Neutrophil (primary cell): Measurements from ENCODE around the gene TOR1B.

Experiments
- H3K27ac ChIP-seq: fragments of 200-600 bp; sonication (generic); 2 replicates; pipeline ENCODE4 v1.5.1; 2016; ENCODE audit warnings: mild to moderate bottlenecking, moderate library complexity
- H3K27me3 ChIP-seq: fragments of 200-600 bp; sonication (generic); 2 replicates; pipeline ENCODE4 v1.6.0; 2016; ENCODE audit warnings: mild to moderate bottlenecking
- H3K36me3 ChIP-seq: fragments of 200-600 bp; sonication (generic); 2 replicates; pipeline ENCODE4 v1.5.1; 2017
- H3K4me1 ChIP-seq, 2 experiments: fragments of 200-600 bp in 1 of 2; sonication (generic) in 1 of 2; 1 replicate in 1 of 2; 2 replicates in 1 of 2; pipeline versions ENCODE4 v1.5.1 to v1.6.1; 2013 to 2016; ENCODE audit warnings: low read depth in 1 of 2, low read length in 1 of 2, mild to moderate bottlenecking in 1 of 2, moderate library complexity in 1 of 2; ENCODE audit not compliant: control insufficient read depth in 1 of 2, insufficient read depth in 1 of 2
- H3K4me3 ChIP-seq, 2 experiments: fragments of 200-600 bp in 1 of 2; sonication (generic) in 1 of 2; 1 replicate in 1 of 2; 2 replicates in 1 of 2; pipeline ENCODE4 v1.5.1; 2013 to 2016; ENCODE audit warnings: low read depth in 1 of 2, low read length in 1 of 2, mild to moderate bottlenecking in 1 of 2, moderate library complexity in 1 of 2
- H3K9me3 ChIP-seq: fragments of 200-600 bp; sonication (generic); 2 replicates; pipeline ENCODE4 v1.5.1; 2016
- CTCF ChIP-seq: fragments of 200-600 bp; sonication (generic); IDR thresholded peaks from 2 replicates; pipeline ENCODE4 v1.5.1; 2016; ENCODE audit warnings: antibody characterized with exemption

The TOR1B gene

DNA sequence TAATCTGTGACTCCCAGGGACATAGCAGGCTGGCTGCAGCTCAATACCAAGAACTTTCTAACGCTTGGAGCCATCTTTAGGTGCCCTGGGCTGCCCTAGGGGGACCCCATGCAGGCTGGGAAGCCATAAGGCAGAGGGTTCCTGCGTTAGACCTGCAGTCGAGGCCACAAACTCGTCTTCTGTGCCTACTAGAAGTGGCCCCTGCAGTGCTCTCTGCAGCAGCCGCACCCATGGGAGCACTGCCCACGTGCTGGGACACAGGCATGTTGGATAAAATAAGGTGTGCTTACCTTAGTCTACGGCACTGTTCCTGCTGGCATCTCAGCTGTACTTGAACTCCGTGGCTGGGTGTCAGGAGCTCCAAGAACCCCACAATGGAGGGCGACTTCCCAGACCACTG is 9.4 kb downstream of the TOR1B start:
- Histone ChIP-seq H3K4me1 (peaks cover 48 to 49% of the 10 kb centered on the region in 2 experiments), H3K9me3 (no peaks in the 10 kb centered on the region), H3K4me3 (no peak overlapping the region), H3K36me3 (peaks cover 89% of the 10 kb centered on the region), H3K27ac (peak overlapping the region; percentile 37), H3K27me3 (no peaks in the 10 kb centered on the region)
- TF ChIP-seq CTCF, result no peak

GRCh38 chr9:129813661-129814060 is 10.7 kb downstream of the TOR1B start:
- no peaks in the 10 kb centered on the region for H3K9me3 ChIP-seq
- H3K4me1 ChIP-seq, result peaks cover 48 to 50% of the 10 kb centered on the region in 2 experiments
- H3K27ac ChIP-seq, result peak overlapping the region; percentile 41
- H3K27me3 ChIP-seq, result no peaks in the 10 kb centered on the region
- peaks cover 90% of the 10 kb centered on the region for H3K36me3 ChIP-seq
- no peak for TF ChIP-seq CTCF
- H3K4me3 ChIP-seq, result no peak overlapping the region

- Histone ChIP-seq H3K4me3 (no peak overlapping the region), H3K4me1 (peaks cover 44 to 45% of the 10 kb centered on the region in 2 experiments), H3K27ac (peak overlapping the region; percentile 90), H3K9me3 (no peaks in the 10 kb centered on the region), H3K36me3 (peaks cover 89% of the 10 kb centered on the region), H3K27me3 (no peaks in the 10 kb centered on the region)
- TF ChIP-seq CTCF, result no peak
These were observed 11.6 kb downstream of the TOR1B start for GRCh38 chr9:129814432-129815223.

GRCh38 chr9:129815278-129815677 is 12.3 kb downstream of the TOR1B start:
- no peak for TF ChIP-seq CTCF
- Histone ChIP-seq H3K4me3 (no peak overlapping the region), H3K9me3 (no peaks in the 10 kb centered on the region), H3K4me1 (peaks cover 41 to 47% of the 10 kb centered on the region in 2 experiments), H3K36me3 (peaks cover 86% of the 10 kb centered on the region), H3K27me3 (no peaks in the 10 kb centered on the region), H3K27ac (peak overlapping the region; percentile 90)

- H3K4me1 ChIP-seq, result peaks cover 43 to 54% of the 10 kb centered on the region in 2 experiments
- TF ChIP-seq CTCF, result no peak
- no peaks in the 10 kb centered on the region for H3K27me3 ChIP-seq
- H3K4me3 ChIP-seq, result peak overlapping the region; percentile 22 to 29
- peaks cover 86% of the 10 kb centered on the region for H3K36me3 ChIP-seq
- peak overlapping the region; percentile 90 for H3K27ac ChIP-seq
- H3K9me3 ChIP-seq, result no peaks in the 10 kb centered on the region
These were observed 13.8 kb downstream of the TOR1B start for GRCh38 chr9:129816501-129817435.
